OCI-LY7 (cell line): ENCODE measurements around the gene MAP3K13. TPM values are rescaled to one million over a fixed set of nuclear protein-coding genes. Genes with fewer than 3 reads are reported as not detected.

Source experiments
- BruUV-seq: library from RNA; stranded (reverse); fragments of 400-500 nt; replicated peaks from 2 replicates; lab custom pipeline; 2021; lab: Mats Ljungman, UMichigan
- CTCF ChIA-PET: fragments of 300-600 bp; sonication (Branson Sonifier 250); formaldehyde crosslinking; loops from one replicate; lab custom pipeline; 2022; ENCODE audit warnings: antibody characterized with exemption; ENCODE audit not compliant: unreplicated experiment; lab: Charles Lee
- POLR2A ChIA-PET: fragments of 300-600 bp; sonication (Branson Sonifier 250); formaldehyde crosslinking; loops from one replicate; lab custom pipeline; 2022; ENCODE audit warnings: antibody characterized with exemption; lab: Charles Lee
- DNase-seq: peaks from one replicate; pipeline ENCODE4 v3.0.0-alpha.2; 2015; ENCODE audit warnings: low spot score
- H2AFZ ChIP-seq: fragments of 200-600 bp; sonication (generic), shearing (Covaris generic); 2 replicates; pipeline ENCODE4 v1.6.1; 2014; ENCODE audit warnings: mild to moderate bottlenecking, antibody characterized with exemption, low read length, moderate library complexity
- H3K27ac ChIP-seq: fragments of 200-600 bp; sonication (generic); 2 replicates; pipeline ENCODE4 v1.5.1; 2014; ENCODE audit warnings: mixed run types, low read depth, mild to moderate bottlenecking, moderate library complexity, low read length, inconsistent platforms; ENCODE audit not compliant: poor library complexity, severe bottlenecking
- H3K36me3 ChIP-seq: fragments of 200-600 bp; sonication (generic); 2 replicates; pipeline ENCODE4 v1.6.1; 2014; ENCODE audit warnings: mild to moderate bottlenecking, antibody characterized with exemption, low read length, moderate library complexity, mixed read lengths; ENCODE audit not compliant: insufficient read depth
- H3K4me1 ChIP-seq: fragments of 200-600 bp; sonication (generic); 2 replicates; pipeline ENCODE4 v1.5.1; 2014; ENCODE audit warnings: mild to moderate bottlenecking, low read length; ENCODE audit not compliant: insufficient read depth, poor library complexity, severe bottlenecking
- H3K4me2 ChIP-seq: fragments of 200-600 bp; sonication (generic); 2 replicates; pipeline ENCODE4 v1.6.1; 2014; ENCODE audit warnings: mild to moderate bottlenecking, low read length
- H3K4me3 ChIP-seq: fragments of 200-600 bp; sonication (generic); 2 replicates; pipeline ENCODE4 v1.5.1; 2014; ENCODE audit warnings: mild to moderate bottlenecking, low read depth, low read length; ENCODE audit not compliant: poor library complexity, severe bottlenecking
- H3K79me2 ChIP-seq: fragments of 200-600 bp; sonication (generic); 2 replicates; pipeline ENCODE4 v1.6.1; 2016; ENCODE audit warnings: low read depth, mild to moderate bottlenecking, low read length, moderate library complexity, mixed read lengths; ENCODE audit not compliant: insufficient read depth
- H3K9me2 ChIP-seq: fragments of 200-600 bp; sonication (generic); 2 replicates; pipeline ENCODE4 v1.6.1; 2016; ENCODE audit warnings: mild to moderate bottlenecking, low read length, mixed read lengths; ENCODE audit not compliant: insufficient read depth
- H3K9me3 ChIP-seq: fragments of 200-600 bp; sonication (generic); 2 replicates; pipeline ENCODE4 v1.6.1; 2014; ENCODE audit warnings: mild to moderate bottlenecking, mixed run types, low read length, mixed read lengths
- H4K20me1 ChIP-seq: fragments of 200-600 bp; sonication (generic); 2 replicates; pipeline ENCODE4 v1.6.1; 2014; ENCODE audit warnings: mild to moderate bottlenecking, antibody characterized with exemption, low read length, moderate library complexity, mixed read lengths; ENCODE audit not compliant: insufficient read depth
- EZH2phosphoT487 ChIP-seq: fragments of 200-600 bp; sonication (generic); IDR thresholded peaks from 2 replicates; pipeline ENCODE4 v1.6.1; 2018; ENCODE audit warnings: low read depth, borderline replicate concordance, mild to moderate bottlenecking, mixed run types, antibody characterized with exemption, low read length, moderate library complexity, mixed read lengths
- intact Hi-C: fragments of 100-400 bp; cut with micrococcal nuclease; formaldehyde crosslinking; loops from one replicate; pipeline ENCODE4 v1.10.0; 2022; ENCODE audit not compliant: unreplicated experiment
- total RNA-seq, 2 experiments: library from RNA; depleted of rRNA in 1 of 2; stranded (reverse); fragments of >200 nt in 1 of 2; shearing (Covaris generic) in 1 of 2; gene quantifications; 2 replicates each; pipeline ENCODE4 v1.2.3, GENCODE V29; 2014 to 2022
- TF ChIP-seq, protein P1 (sequence below): fragments of 200-600 bp; sonication (generic); conservative IDR thresholded peaks from 2 replicates; pipeline ENCODE4 v1.5.1; 2014; ENCODE audit warnings: mild to moderate bottlenecking, antibody characterized with exemption, low read length, moderate library complexity, mixed read lengths

The MAP3K13 gene
- total RNA-seq, 2 experiments from 2014 or later, result 7.6 to 15.0 TPM

DNA sequence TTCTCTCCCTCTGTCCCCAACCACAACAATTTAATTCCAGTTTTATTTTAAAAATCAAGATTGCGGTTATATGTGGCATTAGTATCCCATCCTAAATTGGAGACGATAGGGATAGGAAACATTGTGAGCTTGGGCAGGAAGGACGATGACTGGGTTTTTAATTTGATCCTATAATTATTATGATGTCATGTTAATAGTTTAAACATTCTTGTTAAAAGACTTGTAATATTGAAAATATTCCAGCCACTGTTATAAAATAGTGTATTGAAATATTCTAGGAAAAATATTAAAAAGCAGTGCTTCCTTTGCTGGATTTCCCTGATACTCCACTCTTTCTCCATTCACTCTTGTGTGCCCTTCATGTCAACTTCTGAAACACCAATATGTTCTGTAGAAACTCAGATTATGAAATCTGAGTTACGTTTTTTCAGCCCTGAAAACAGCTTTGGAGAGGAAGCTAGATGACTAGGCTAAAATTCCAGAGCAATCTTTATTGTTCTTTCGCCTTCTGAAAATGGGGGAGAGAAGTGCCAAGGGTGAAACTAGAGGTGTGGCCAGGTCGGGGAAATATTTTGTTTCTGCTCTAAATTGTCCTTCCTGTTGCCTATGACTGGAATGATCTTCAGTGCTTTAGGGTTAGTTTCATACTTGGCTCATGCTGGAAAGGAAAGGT is 46.1 kb upstream of the MAP3K13 start:
- H3K4me3 ChIP-seq, result no peak overlapping the region
- H4K20me1 ChIP-seq, result no peaks in the 10 kb centered on the region; the same call in 1 of the 2 replicates
- H3K9me3 ChIP-seq, result no peaks in the 10 kb centered on the region
- H3K27ac ChIP-seq, result no peak overlapping the region
- intact Hi-C loops, result no loop called here
- no peaks in the 10 kb centered on the region for H3K79me2 ChIP-seq
- TF ChIP-seq EZH2phosphoT487, result no peak
- TF ChIP-seq, protein P1, sequence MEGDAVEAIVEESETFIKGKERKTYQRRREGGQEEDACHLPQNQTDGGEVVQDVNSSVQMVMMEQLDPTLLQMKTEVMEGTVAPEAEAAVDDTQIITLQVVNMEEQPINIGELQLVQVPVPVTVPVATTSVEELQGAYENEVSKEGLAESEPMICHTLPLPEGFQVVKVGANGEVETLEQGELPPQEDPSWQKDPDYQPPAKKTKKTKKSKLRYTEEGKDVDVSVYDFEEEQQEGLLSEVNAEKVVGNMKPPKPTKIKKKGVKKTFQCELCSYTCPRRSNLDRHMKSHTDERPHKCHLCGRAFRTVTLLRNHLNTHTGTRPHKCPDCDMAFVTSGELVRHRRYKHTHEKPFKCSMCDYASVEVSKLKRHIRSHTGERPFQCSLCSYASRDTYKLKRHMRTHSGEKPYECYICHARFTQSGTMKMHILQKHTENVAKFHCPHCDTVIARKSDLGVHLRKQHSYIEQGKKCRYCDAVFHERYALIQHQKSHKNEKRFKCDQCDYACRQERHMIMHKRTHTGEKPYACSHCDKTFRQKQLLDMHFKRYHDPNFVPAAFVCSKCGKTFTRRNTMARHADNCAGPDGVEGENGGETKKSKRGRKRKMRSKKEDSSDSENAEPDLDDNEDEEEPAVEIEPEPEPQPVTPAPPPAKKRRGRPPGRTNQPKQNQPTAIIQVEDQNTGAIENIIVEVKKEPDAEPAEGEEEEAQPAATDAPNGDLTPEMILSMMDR, result no peak
- CTCF ChIA-PET, result no interaction called here
- no peak for DNase-seq
- H3K9me2 ChIP-seq, result no peaks in the 10 kb centered on the region
- H3K4me2 ChIP-seq, result no peak overlapping the region
- H3K36me3 ChIP-seq, result no peaks in the 10 kb centered on the region
- no TSS peak for BruUV-seq
- H3K4me1 ChIP-seq, result no peaks in the 10 kb centered on the region
- POLR2A ChIA-PET, result no interaction called here
- H2AFZ ChIP-seq, result no peak overlapping the region

GRCh38 chr3:185317674-185318073 is 45.3 kb upstream of the MAP3K13 start:
- Histone ChIP-seq H3K9me3 (no peaks in the 10 kb centered on the region), H3K4me1 (no peaks in the 10 kb centered on the region), H3K9me2 (no peaks in the 10 kb centered on the region), H3K4me2 (no peak overlapping the region), H3K27ac (no peak overlapping the region), H3K4me3 (no peak overlapping the region), H4K20me1 (no peaks in the 10 kb centered on the region; the same call in 1 of the 2 replicates), H2AFZ (no peak overlapping the region), H3K79me2 (no peaks in the 10 kb centered on the region), H3K36me3 (no peaks in the 10 kb centered on the region)
- DNase-seq, result no peak
- intact Hi-C loops, result no loop called here
- TF ChIP-seq EZH2phosphoT487, result no peak
- TF ChIP-seq, protein P1, result no peak
- BruUV-seq, result no TSS peak
- ChIA-PET CTCF (no interaction called here), POLR2A (no interaction called here)

- Histone ChIP-seq H3K79me2 (no peaks in the 10 kb centered on the region), H3K36me3 (no peaks in the 10 kb centered on the region), H3K9me3 (no peaks in the 10 kb centered on the region), H3K9me2 (no peaks in the 10 kb centered on the region), H4K20me1 (no peaks in the 10 kb centered on the region; the same call in 1 of the 2 replicates), H3K4me1 (no peaks in the 10 kb centered on the region), H3K4me3 (no peak overlapping the region), H3K4me2 (no peak overlapping the region), H3K27ac (no peak overlapping the region), H2AFZ (no peak overlapping the region)
- intact Hi-C loops, result no loop called here
- no TSS peak for BruUV-seq
- DNase-seq, result no peak
- ChIA-PET POLR2A (no interaction called here), CTCF (no interaction called here)
- TF ChIP-seq, protein P1, result no peak
- no peak for TF ChIP-seq EZH2phosphoT487
Measured at GRCh38 chr3:185318141-185318540, 44.8 kb upstream of the MAP3K13 start.
